NK-92 (cell line): Measurements from ENCODE around the gene STARD3.

Experiments
- DNase-seq: peaks from one replicate; lab custom pipeline; 2025; ENCODE audit not compliant: unreplicated experiment; lab: John Stamatoyannopoulos, UW

STARD3 gene

GRCh38 chr17:39671651-39672521 is 34.9 kb downstream of the STARD3 start:
- DNase-seq: no peak

GRCh38 chr17:39672522-39673334 is 35.8 kb downstream of the STARD3 start:
- DNase-seq: no peak

GRCh38 chr17:39673335-39674081 is 36.6 kb downstream of the STARD3 start:
- no peak for DNase-seq

GRCh38 chr17:39674179-39674578 is 37.2 kb downstream of the STARD3 start:
- no peak for DNase-seq

- no peak for DNase-seq
Measured at GRCh38 chr17:39674702-39675389, 37.9 kb downstream of the STARD3 start.

GRCh38 chr17:39675390-39676082 is 38.6 kb downstream of the STARD3 start:
- no peak for DNase-seq

- no peak for DNase-seq
Measured at GRCh38 chr17:39676198-39676819, 39.4 kb downstream of the STARD3 start.

- no peak for DNase-seq
Measured at GRCh38 chr17:39677072-39677471, 40.1 kb downstream of the STARD3 start.

- no peak for DNase-seq
Measured at GRCh38 chr17:39677542-39678339, 40.8 kb downstream of the STARD3 start.

- DNase-seq: no peak
Measured at GRCh38 chr17:39678340-39679116, 41.6 kb downstream of the STARD3 start.

- no peak for DNase-seq
Measured at GRCh38 chr17:39679521-39680192, 42.7 kb downstream of the STARD3 start.

GRCh38 chr17:39683295-39683939 is 46.5 kb downstream of the STARD3 start:
- no peak for DNase-seq

- no peak for DNase-seq
Measured at GRCh38 chr17:39684369-39685192, 47.6 kb downstream of the STARD3 start.

- DNase-seq: no peak
Measured at GRCh38 chr17:39687101-39687545, 50.2 kb downstream of the STARD3 start.

GRCh38 chr17:39687546-39688474 is 50.9 kb downstream of the STARD3 start, which contains the start of gene PGAP3:
PGAP3 (minus strand) TSS chr17:39688057; CDS start chr17:39688014, 43 bp downstream.
- DNase-seq: no peak
